ENCODE data around the gene FARS2.

- TF ChIP-seq, protein P1, sequence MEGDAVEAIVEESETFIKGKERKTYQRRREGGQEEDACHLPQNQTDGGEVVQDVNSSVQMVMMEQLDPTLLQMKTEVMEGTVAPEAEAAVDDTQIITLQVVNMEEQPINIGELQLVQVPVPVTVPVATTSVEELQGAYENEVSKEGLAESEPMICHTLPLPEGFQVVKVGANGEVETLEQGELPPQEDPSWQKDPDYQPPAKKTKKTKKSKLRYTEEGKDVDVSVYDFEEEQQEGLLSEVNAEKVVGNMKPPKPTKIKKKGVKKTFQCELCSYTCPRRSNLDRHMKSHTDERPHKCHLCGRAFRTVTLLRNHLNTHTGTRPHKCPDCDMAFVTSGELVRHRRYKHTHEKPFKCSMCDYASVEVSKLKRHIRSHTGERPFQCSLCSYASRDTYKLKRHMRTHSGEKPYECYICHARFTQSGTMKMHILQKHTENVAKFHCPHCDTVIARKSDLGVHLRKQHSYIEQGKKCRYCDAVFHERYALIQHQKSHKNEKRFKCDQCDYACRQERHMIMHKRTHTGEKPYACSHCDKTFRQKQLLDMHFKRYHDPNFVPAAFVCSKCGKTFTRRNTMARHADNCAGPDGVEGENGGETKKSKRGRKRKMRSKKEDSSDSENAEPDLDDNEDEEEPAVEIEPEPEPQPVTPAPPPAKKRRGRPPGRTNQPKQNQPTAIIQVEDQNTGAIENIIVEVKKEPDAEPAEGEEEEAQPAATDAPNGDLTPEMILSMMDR (IDR thresholded peaks at IDR 0.05 in 2 of 3, conservative IDR thresholded peaks at IDR 0.05 in 1 of 3; ENCODE audit: borderline replicate concordance in 1 of 3, insufficient read depth in 1 of 3, low read depth in 2 of 3, low read length in 2 of 3) = no peak
- no peak for TF ChIP-seq EZH2phosphoT487 (IDR thresholded peaks at IDR 0.05; ENCODE audit: borderline replicate concordance)
- no peak for TF ChIP-seq ZFX (IDR thresholded peaks at IDR 0.05)
- TF ChIP-seq, protein P2, sequence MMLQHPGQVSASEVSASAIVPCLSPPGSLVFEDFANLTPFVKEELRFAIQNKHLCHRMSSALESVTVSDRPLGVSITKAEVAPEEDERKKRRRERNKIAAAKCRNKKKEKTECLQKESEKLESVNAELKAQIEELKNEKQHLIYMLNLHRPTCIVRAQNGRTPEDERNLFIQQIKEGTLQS (IDR thresholded peaks at IDR 0.05) = no peak
- TF ChIP-seq SIN3A (IDR thresholded peaks at IDR 0.05; ENCODE audit: low read depth) = no peak
- TF ChIP-seq EGR1 (IDR thresholded peaks at IDR 0.05; ENCODE audit: low read depth) = no peak
- no peak for TF ChIP-seq POLR2A (IDR thresholded peaks at IDR 0.05; ENCODE audit: borderline replicate concordance, extremely low read depth, insufficient read depth, insufficient read length)
- TF ChIP-seq JUND (IDR thresholded peaks at IDR 0.05) = no peak
- TF ChIP-seq, protein P3, sequence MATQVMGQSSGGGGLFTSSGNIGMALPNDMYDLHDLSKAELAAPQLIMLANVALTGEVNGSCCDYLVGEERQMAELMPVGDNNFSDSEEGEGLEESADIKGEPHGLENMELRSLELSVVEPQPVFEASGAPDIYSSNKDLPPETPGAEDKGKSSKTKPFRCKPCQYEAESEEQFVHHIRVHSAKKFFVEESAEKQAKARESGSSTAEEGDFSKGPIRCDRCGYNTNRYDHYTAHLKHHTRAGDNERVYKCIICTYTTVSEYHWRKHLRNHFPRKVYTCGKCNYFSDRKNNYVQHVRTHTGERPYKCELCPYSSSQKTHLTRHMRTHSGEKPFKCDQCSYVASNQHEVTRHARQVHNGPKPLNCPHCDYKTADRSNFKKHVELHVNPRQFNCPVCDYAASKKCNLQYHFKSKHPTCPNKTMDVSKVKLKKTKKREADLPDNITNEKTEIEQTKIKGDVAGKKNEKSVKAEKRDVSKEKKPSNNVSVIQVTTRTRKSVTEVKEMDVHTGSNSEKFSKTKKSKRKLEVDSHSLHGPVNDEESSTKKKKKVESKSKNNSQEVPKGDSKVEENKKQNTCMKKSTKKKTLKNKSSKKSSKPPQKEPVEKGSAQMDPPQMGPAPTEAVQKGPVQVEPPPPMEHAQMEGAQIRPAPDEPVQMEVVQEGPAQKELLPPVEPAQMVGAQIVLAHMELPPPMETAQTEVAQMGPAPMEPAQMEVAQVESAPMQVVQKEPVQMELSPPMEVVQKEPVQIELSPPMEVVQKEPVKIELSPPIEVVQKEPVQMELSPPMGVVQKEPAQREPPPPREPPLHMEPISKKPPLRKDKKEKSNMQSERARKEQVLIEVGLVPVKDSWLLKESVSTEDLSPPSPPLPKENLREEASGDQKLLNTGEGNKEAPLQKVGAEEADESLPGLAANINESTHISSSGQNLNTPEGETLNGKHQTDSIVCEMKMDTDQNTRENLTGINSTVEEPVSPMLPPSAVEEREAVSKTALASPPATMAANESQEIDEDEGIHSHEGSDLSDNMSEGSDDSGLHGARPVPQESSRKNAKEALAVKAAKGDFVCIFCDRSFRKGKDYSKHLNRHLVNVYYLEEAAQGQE (IDR thresholded peaks at IDR 0.05; ENCODE audit: low read depth) = no peak
- TF ChIP-seq, protein P4, sequence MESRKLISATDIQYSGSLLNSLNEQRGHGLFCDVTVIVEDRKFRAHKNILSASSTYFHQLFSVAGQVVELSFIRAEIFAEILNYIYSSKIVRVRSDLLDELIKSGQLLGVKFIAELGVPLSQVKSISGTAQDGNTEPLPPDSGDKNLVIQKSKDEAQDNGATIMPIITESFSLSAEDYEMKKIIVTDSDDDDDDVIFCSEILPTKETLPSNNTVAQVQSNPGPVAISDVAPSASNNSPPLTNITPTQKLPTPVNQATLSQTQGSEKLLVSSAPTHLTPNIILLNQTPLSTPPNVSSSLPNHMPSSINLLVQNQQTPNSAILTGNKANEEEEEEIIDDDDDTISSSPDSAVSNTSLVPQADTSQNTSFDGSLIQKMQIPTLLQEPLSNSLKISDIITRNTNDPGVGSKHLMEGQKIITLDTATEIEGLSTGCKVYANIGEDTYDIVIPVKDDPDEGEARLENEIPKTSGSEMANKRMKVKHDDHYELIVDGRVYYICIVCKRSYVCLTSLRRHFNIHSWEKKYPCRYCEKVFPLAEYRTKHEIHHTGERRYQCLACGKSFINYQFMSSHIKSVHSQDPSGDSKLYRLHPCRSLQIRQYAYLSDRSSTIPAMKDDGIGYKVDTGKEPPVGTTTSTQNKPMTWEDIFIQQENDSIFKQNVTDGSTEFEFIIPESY (IDR thresholded peaks at IDR 0.05; ENCODE audit: extremely low read depth, insufficient replicate concordance, low read length) = no peak
Measured at GRCh38 chr6:5219011-5219691, 42.2 kb upstream of the FARS2 start.

All from HCT116 (cell line).